IMR-90 (cell line): ENCODE results near the gene LINC00237. TPM values are rescaled to one million over a fixed set of nuclear protein-coding genes. Genes with fewer than 3 reads are reported as not detected.
A peak's percentile ranks its signal among the peaks of the same experiment; 100 is the strongest.

Experiments used
- ATAC-seq: fragments of 200-7000 bp; cut with Tn5 transposase; 2 replicates; pipeline ENCODE4 v1.9.1; 2020; ENCODE audit warnings: low read depth, mild to moderate bottlenecking, moderate library complexity
- BruUV-seq: library from RNA; stranded (reverse); fragments of 400-500 nt; replicated peaks from 2 replicates; lab custom pipeline; 2021; lab: Mats Ljungman, UMichigan
- CTCF ChIA-PET: fragments of 300-600 bp; formaldehyde crosslinking; extraction: SDS; loops from one replicate; lab custom pipeline; 2021; ENCODE audit warnings: antibody characterized with exemption; lab: Yijun Ruan, JAX
- POLR2A ChIA-PET: fragments of 300-600 bp; sonication (Branson Sonifier 250); formaldehyde crosslinking; loops from one replicate; lab custom pipeline; 2022; ENCODE audit warnings: antibody characterized with exemption; ENCODE audit not compliant: unreplicated experiment; lab: Charles Lee
- DNase-seq: peaks from one replicate; pipeline ENCODE4 v3.0.0; 2013
- H2AFZ ChIP-seq: replicated peaks from 2 replicates; pipeline ENCODE3; 2013; ENCODE audit warnings: low read length, mild to moderate bottlenecking; ENCODE audit not compliant: poor library complexity
- H2AK5ac ChIP-seq: 2 replicates; pipeline ENCODE4 v1.6.1; 2013; ENCODE audit warnings: low read depth, low read length, inconsistent platforms
- H2AK9ac ChIP-seq: replicated peaks from 2 replicates; pipeline ENCODE3; 2013; ENCODE audit warnings: mild to moderate bottlenecking, low read depth, low read length, moderate library complexity; ENCODE audit not compliant: poor library complexity
- H2BK120ac ChIP-seq: 2 replicates; pipeline ENCODE4 v1.6.1; 2013; ENCODE audit warnings: low read depth, low read length, inconsistent platforms
- H2BK15ac ChIP-seq: 3 replicates; pipeline ENCODE4 v1.6.1; 2013; ENCODE audit warnings: low read depth, low read length, inconsistent platforms
- H2BK20ac ChIP-seq: 2 replicates; pipeline ENCODE4 v1.6.1; 2013; ENCODE audit warnings: low read depth, mild to moderate bottlenecking, inconsistent platforms, low read length, moderate library complexity
- H2BK5ac ChIP-seq: 2 replicates; pipeline ENCODE4 v1.6.1; 2013; ENCODE audit warnings: mild to moderate bottlenecking, low read depth, low read length, inconsistent platforms; ENCODE audit not compliant: poor library complexity, severe bottlenecking
- H3K14ac ChIP-seq: replicated peaks from 2 replicates; pipeline ENCODE4 v1.6.1; 2013; ENCODE audit warnings: low read depth, low read length, inconsistent platforms
- H3K18ac ChIP-seq: 2 replicates; pipeline ENCODE4 v1.6.1; 2013; ENCODE audit warnings: low read depth, low read length, control low read depth
- H3K23ac ChIP-seq: 2 replicates; pipeline ENCODE4 v1.6.1; 2013; ENCODE audit warnings: low read depth, low read length, inconsistent platforms
- H3K27ac ChIP-seq: 2 replicates; pipeline ENCODE4 v1.5.1; 2013; ENCODE audit warnings: mild to moderate bottlenecking, control low read depth, low read length; ENCODE audit not compliant: insufficient read depth
- H3K27me3 ChIP-seq: 2 replicates; pipeline ENCODE4 v1.6.1; 2013; ENCODE audit warnings: low read length; ENCODE audit not compliant: control insufficient read depth, insufficient read depth
- H3K36me3 ChIP-seq: 2 replicates; pipeline ENCODE4 v1.6.1; 2013; ENCODE audit warnings: low read length, mixed read lengths; ENCODE audit not compliant: control insufficient read depth, insufficient read depth
- H3K4ac ChIP-seq: 2 replicates; pipeline ENCODE4 v1.6.1; 2013; ENCODE audit warnings: low read depth, low read length, inconsistent platforms
- H3K4me1 ChIP-seq: 2 replicates; pipeline ENCODE4 v1.6.1; 2013; ENCODE audit warnings: low read length, mixed read lengths; ENCODE audit not compliant: control insufficient read depth, insufficient read depth
- H3K4me2 ChIP-seq: 2 replicates; pipeline ENCODE4 v1.6.1; 2013; ENCODE audit warnings: low read depth, mild to moderate bottlenecking, control low read depth, low read length, moderate library complexity
- H3K4me3 ChIP-seq: 2 replicates; pipeline ENCODE4 v1.5.1; 2013; ENCODE audit warnings: low read depth, mild to moderate bottlenecking, control low read depth, low read length, moderate library complexity; ENCODE audit not compliant: insufficient read depth
- H3K56ac ChIP-seq: 2 replicates; pipeline ENCODE4 v1.6.1; 2013; ENCODE audit warnings: low read length, inconsistent platforms; ENCODE audit not compliant: insufficient read depth; ENCODE audit errors: extremely low read depth
- H3K79me1 ChIP-seq, 2 experiments: 2 replicates each; pipeline ENCODE4 v1.6.1; 2013; ENCODE audit warnings: low read length in 2 of 2, inconsistent platforms in 1 of 2, low read depth in 1 of 2
- H3K9ac ChIP-seq: 2 replicates; pipeline ENCODE4 v1.6.1; 2013; ENCODE audit warnings: low read depth, low read length, control low read depth
- H3K9me1 ChIP-seq: 2 replicates; pipeline ENCODE4 v1.6.1; 2013; ENCODE audit warnings: low read length, inconsistent platforms; ENCODE audit not compliant: insufficient read depth
- H3K9me3 ChIP-seq: 2 replicates; pipeline ENCODE4 v1.6.1; 2013; ENCODE audit warnings: low read length; ENCODE audit not compliant: control insufficient read depth, insufficient read depth
- H4K20me1 ChIP-seq: 2 replicates; pipeline ENCODE4 v1.6.1; 2013; ENCODE audit warnings: low read length, inconsistent platforms; ENCODE audit not compliant: insufficient read depth
- H4K5ac ChIP-seq: 2 replicates; pipeline ENCODE4 v1.6.1; 2013; ENCODE audit warnings: mild to moderate bottlenecking, low read depth, low read length, control low read depth
- H4K8ac ChIP-seq, 2 experiments: 2 replicates each; pipeline ENCODE4 v1.6.1; 2013; ENCODE audit warnings: low read depth in 2 of 2, low read length in 2 of 2, control low read depth in 1 of 2, inconsistent platforms in 1 of 2
- H4K91ac ChIP-seq: 2 replicates; pipeline ENCODE4 v1.6.1; 2013; ENCODE audit warnings: low read depth, low read length, inconsistent platforms; ENCODE audit not compliant: insufficient read depth
- BHLHE40 ChIP-seq: fragments of 150-350 bp; IDR thresholded peaks from 2 replicates; pipeline ENCODE4 v1.6.1; 2016; ENCODE audit warnings: mild to moderate bottlenecking, low read depth, low read length
- CEBPB ChIP-seq: IDR thresholded peaks from 2 replicates; pipeline ENCODE4 v1.6.1; 2012; ENCODE audit warnings: low read depth, low read length, improper control_type of control experiment
- CHD1 ChIP-seq: IDR thresholded peaks from 2 replicates; pipeline ENCODE4 v1.6.1; 2012; ENCODE audit warnings: low read depth, low read length, improper control_type of control experiment
- FOS ChIP-seq: fragments of 150-350 bp; IDR thresholded peaks from 2 replicates; pipeline ENCODE4 v1.6.1; 2016; ENCODE audit warnings: low read depth, low read length
- MAFK ChIP-seq: IDR thresholded peaks from 2 replicates; pipeline ENCODE4 v1.6.1; 2012; ENCODE audit warnings: low read depth, low read length, improper control_type of control experiment
- MAZ ChIP-seq: IDR thresholded peaks from 2 replicates; pipeline ENCODE4 v1.6.1; 2012; ENCODE audit warnings: low read depth, mild to moderate bottlenecking, low read length, improper control_type of control experiment, moderate library complexity, borderline replicate concordance
- MXI1 ChIP-seq: IDR thresholded peaks from 2 replicates; pipeline ENCODE4 v1.6.1; 2012; ENCODE audit warnings: low read depth, mild to moderate bottlenecking, low read length, moderate library complexity, borderline replicate concordance
- NFE2L2 ChIP-seq: fragments of 150-350 bp; IDR thresholded peaks from 2 replicates; pipeline ENCODE4 v1.6.1; 2016; ENCODE audit warnings: low read depth, mild to moderate bottlenecking, low read length
- RAD21 ChIP-seq: IDR thresholded peaks from 2 replicates; pipeline ENCODE4 v1.6.1; 2012; ENCODE audit warnings: low read length, improper control_type of control experiment
- RCOR1 ChIP-seq: IDR thresholded peaks from 2 replicates; pipeline ENCODE4 v1.6.1; 2012; ENCODE audit warnings: mild to moderate bottlenecking, low read length, improper control_type of control experiment; ENCODE audit not compliant: insufficient replicate concordance
- RFX5 ChIP-seq: IDR thresholded peaks from 2 replicates; pipeline ENCODE4 v1.8.0; 2012; ENCODE audit warnings: low read depth, mild to moderate bottlenecking, low read length, moderate library complexity
- SMC3 ChIP-seq: fragments of 150-350 bp; IDR thresholded peaks from 2 replicates; pipeline ENCODE4 v1.6.1; 2016; ENCODE audit warnings: low read depth, mild to moderate bottlenecking, antibody characterized with exemption, low read length, moderate library complexity
- WGBS, 2 experiments: methylation state at CpG; one replicate each; pipeline versions ENCODE4 v1.1.5 to v1.1.7; 2013; ENCODE audit warnings: missing lambda C conversion rate in 2 of 2; ENCODE audit not compliant: insufficient read length in 1 of 2; ENCODE audit errors: extremely low coverage in 2 of 2; 5-methylcytosine and 5-hydroxymethylcytosine counted together
- dilution Hi-C: fragments of 300-500 bp; cut with HindIII; formaldehyde crosslinking; loops from one replicate; pipeline ENCODE4 v1.14.3; 2018; ENCODE audit warnings: low sequenced_read_pairs; ENCODE audit not compliant: unreplicated experiment
- in situ Hi-C: fragments of 300-500 bp; cut with MboI; formaldehyde crosslinking; loops from 3 replicates; pipeline ENCODE4 v1.14.3; 2019; ENCODE audit warnings: low sequenced_read_pairs, inconsistent platforms, mixed read lengths
- intact Hi-C: fragments of 100-400 bp; cut with micrococcal nuclease; formaldehyde crosslinking; loops from 2 replicates; pipeline ENCODE4 v1.10.0; 2022
- polyA plus RNA-seq, 3 experiments: library from polyadenylated mRNA; depleted of rRNA; stranded (reverse); fragments of >200 nt; gene quantifications; 2 replicates each; pipeline ENCODE4 v1.2.3, GENCODE V29; 2012; ENCODE audit warnings: low replicate concordance in 1 of 3
- total RNA-seq: library from RNA; depleted of rRNA; stranded (reverse); fragments of >200 nt; gene quantifications from 2 replicates; pipeline ENCODE4 v1.2.3, GENCODE V29; 2012
- TF ChIP-seq, protein P1 (sequence below): fragments of 150-350 bp; IDR thresholded peaks from 2 replicates; pipeline ENCODE4 v1.6.1; 2017; ENCODE audit warnings: mild to moderate bottlenecking, antibody characterized with exemption, low read length, low read depth
- TF ChIP-seq, protein P2 (sequence below): fragments of 150-350 bp; IDR thresholded peaks from 2 replicates; pipeline ENCODE4 v1.6.1; 2016; ENCODE audit warnings: low read depth, mild to moderate bottlenecking, low read length, moderate library complexity, borderline replicate concordance

LINC00237 gene
- total and polyA plus RNA-seq, 2 of the 4 experiments (the other 2 are of a cell fraction) = not detected

DNA sequence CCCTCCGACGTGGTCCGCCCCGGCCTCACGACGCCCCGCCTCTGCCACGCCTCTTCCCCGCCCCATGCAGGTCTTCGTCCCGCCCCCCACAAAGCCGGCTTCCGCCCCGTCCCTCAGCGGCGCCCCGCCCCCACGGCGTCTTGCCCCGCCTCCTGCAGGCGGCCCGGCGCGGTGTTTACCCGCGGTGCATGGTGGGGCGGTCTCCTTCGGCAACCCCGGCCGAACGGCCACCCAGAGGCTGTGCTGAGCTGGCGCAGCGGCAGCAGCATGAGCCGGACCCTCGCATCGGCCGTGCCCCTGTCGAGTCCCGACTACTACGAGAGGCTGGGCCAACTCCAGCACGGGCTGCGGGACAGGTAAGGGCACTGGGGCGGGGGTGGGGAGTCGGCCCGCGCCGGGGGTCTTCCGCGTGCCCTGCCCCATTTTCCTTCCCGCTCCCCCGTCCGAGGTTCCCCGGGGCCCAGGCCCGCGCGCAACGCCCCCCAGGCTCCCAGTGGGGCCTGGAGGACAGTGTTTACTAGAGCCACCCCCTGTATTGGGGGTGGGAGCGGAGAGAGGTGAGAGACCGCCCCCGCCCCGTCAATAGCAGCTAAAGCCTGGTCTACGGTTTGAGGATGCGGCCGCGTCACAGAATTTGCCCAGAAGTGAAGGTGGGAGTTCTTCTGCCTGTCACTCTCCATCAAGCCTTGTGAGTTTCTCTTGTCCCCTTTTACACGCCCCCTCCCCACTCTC is 19.9 kb upstream of the LINC00237 start, which contains the start of gene KIZ:
KIZ (plus strand) TSS at position 234 of the 732 bp plus-strand sequence; CDS start at position 268, 34 bp downstream.
- Histone ChIP-seq H3K36me3 (no peaks in the 10 kb centered on the region; the same call in 1 of the 2 replicates), H3K23ac (peak within 1 kb of the TSS; percentile 77), H3K9me1 (peaks cover 6% of the 10 kb centered on the region), H2AFZ (peak within 1 kb of the TSS; percentile 93), H2BK20ac (no peak within 1 kb of the TSS), H2AK9ac (peak within 1 kb of the TSS; percentile 75), H3K4me2 (peak within 1 kb of the TSS; percentile 98), H3K9ac (peak within 1 kb of the TSS; percentile 73), H3K56ac (peak within 1 kb of the TSS; percentile 79; the same call in 1 of the 2 replicates), H3K4ac (peak within 1 kb of the TSS; percentile 52), H4K20me1 (no peaks in the 10 kb centered on the region), H4K5ac (peak within 1 kb of the TSS; percentile 14), H4K91ac (no peak within 1 kb of the TSS), H2BK120ac (peak within 1 kb of the TSS; percentile 44; the same call in 1 of the 2 replicates), H3K14ac (peak within 1 kb of the TSS; percentile 73), H3K27ac (peak within 1 kb of the TSS; percentile 65), H3K27me3 (no peaks in the 10 kb centered on the region), H3K18ac (peak within 1 kb of the TSS; percentile 3; the same call in 1 of the 2 replicates), H4K8ac (peak within 1 kb of the TSS; percentile 36 to 70; a peak in 2 of 4 replicates), H2BK5ac (peak within 1 kb of the TSS; percentile 43), H2BK15ac (no peak within 1 kb of the TSS; the same call in 2 of the 3 replicates), H3K79me1 (peaks cover 7 to 9% of the 10 kb centered on the region in 2 experiments; a peak in 3 of 4 replicates), H3K9me3 (no peaks in the 10 kb centered on the region), H3K4me3 (peak within 1 kb of the TSS; percentile 65), H2AK5ac (no peak within 1 kb of the TSS; the same call in 1 of the 2 replicates), H3K4me1 (no peaks in the 10 kb centered on the region)
- WGBS, 2 experiments = no CpG with 5 or more reads among the region's 66 CpGs
- dilution Hi-C loops (no loop called here), in situ Hi-C loops (no loop called here), intact Hi-C loops (loop anchor here (2.0 to 10.0 kb wide), 4 partner anchors 56 to 261 kb away; partner anchors contain the start of gene XRN2)
- no TSS peak for BruUV-seq
- POLR2A ChIA-PET = no interaction called here
- ATAC-seq (peak; percentile 99), DNase-seq (peak; percentile 92)
- CTCF ChIA-PET = interaction anchor here (1.2 to 1.3 kb wide), 4 partner anchors 11 to 265 kb away, joined by 3 to 5 read pairs (median 4); no protein-coding TSS in a partner anchor
- TF ChIP-seq RAD21 (0 out of 2 replicates have a peak, but pooled peaks have one; percentile 18), MXI1 (peak; percentile 91), FOS (no peak), SMC3 (no peak), CEBPB (no peak), RCOR1 (no peak), NFE2L2 (no peak), CHD1 (no peak), RFX5 (no peak), MAFK (no peak), BHLHE40 (no peak), MAZ (peak; percentile 76; the same call in 1 of the 2 replicates)
- TF ChIP-seq, protein P1, sequence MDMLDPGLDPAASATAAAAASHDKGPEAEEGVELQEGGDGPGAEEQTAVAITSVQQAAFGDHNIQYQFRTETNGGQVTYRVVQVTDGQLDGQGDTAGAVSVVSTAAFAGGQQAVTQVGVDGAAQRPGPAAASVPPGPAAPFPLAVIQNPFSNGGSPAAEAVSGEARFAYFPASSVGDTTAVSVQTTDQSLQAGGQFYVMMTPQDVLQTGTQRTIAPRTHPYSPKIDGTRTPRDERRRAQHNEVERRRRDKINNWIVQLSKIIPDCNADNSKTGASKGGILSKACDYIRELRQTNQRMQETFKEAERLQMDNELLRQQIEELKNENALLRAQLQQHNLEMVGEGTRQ = no peak
- TF ChIP-seq, protein P2, sequence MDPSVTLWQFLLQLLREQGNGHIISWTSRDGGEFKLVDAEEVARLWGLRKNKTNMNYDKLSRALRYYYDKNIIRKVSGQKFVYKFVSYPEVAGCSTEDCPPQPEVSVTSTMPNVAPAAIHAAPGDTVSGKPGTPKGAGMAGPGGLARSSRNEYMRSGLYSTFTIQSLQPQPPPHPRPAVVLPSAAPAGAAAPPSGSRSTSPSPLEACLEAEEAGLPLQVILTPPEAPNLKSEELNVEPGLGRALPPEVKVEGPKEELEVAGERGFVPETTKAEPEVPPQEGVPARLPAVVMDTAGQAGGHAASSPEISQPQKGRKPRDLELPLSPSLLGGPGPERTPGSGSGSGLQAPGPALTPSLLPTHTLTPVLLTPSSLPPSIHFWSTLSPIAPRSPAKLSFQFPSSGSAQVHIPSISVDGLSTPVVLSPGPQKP = no peak
